HEK293 (cell line): ENCODE results near the gene C16orf78.

ENCODE experiments used
- GLI4 ChIP-seq: fragments of 450-650 bp; formaldehyde crosslinking; IDR thresholded peaks from 2 replicates; pipeline ENCODE4 v1.5.1; 2016; ENCODE audit warnings: missing biosample characterization, missing genetic modification characterization
- ZBTB8A ChIP-seq: fragments of 450-650 bp; formaldehyde crosslinking; IDR thresholded peaks from 2 replicates; pipeline ENCODE4 v1.5.1; 2016; ENCODE audit warnings: missing biosample characterization, missing genetic modification characterization
- ZNF335 ChIP-seq: fragments of 450-650 bp; formaldehyde crosslinking; conservative IDR thresholded peaks from 2 replicates; pipeline ENCODE4 v1.5.1; 2016; ENCODE audit warnings: missing biosample characterization, missing genetic modification characterization
- TF ChIP-seq, protein P1 (sequence below): fragments of 450-650 bp; formaldehyde crosslinking; IDR thresholded peaks from 2 replicates; pipeline ENCODE4 v1.5.1; 2016; ENCODE audit warnings: missing biosample characterization, missing genetic modification characterization
- TF ChIP-seq, protein P2 (sequence below): sonication (generic); formaldehyde crosslinking; IDR thresholded peaks from 2 replicates; pipeline ENCODE4 v1.8.1; 2022; ENCODE audit warnings: mild to moderate bottlenecking, moderate library complexity, missing genetic modification reagents

DNA sequence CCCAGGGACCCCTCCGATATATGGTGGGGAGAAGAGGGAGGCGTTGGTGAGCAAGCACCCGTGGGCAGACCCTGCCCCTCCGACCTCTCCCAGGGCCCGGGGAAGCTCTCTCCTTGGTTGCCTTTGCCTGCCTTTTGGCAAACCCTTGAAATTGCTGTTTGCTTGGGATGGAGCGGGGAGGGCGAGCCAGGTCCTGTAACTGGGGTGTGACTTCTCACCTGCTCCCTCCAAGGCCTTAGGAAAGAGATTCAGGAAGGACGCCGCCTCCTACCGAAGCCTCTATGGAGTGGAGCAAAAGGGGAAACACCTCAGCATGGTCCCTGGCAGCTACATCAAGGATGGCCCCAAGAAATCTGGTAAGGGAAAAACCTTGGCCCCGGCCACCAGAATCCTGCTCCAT is 4.6 kb downstream of the C16orf78 start:
- TF ChIP-seq ZBTB8A (tag by site-specific recombination) (no peak), GLI4 (tag by site-specific recombination) (no peak), ZNF335 (tag by site-specific recombination) (no peak)
- TF ChIP-seq, protein P1, sequence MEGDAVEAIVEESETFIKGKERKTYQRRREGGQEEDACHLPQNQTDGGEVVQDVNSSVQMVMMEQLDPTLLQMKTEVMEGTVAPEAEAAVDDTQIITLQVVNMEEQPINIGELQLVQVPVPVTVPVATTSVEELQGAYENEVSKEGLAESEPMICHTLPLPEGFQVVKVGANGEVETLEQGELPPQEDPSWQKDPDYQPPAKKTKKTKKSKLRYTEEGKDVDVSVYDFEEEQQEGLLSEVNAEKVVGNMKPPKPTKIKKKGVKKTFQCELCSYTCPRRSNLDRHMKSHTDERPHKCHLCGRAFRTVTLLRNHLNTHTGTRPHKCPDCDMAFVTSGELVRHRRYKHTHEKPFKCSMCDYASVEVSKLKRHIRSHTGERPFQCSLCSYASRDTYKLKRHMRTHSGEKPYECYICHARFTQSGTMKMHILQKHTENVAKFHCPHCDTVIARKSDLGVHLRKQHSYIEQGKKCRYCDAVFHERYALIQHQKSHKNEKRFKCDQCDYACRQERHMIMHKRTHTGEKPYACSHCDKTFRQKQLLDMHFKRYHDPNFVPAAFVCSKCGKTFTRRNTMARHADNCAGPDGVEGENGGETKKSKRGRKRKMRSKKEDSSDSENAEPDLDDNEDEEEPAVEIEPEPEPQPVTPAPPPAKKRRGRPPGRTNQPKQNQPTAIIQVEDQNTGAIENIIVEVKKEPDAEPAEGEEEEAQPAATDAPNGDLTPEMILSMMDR (tag by site-specific recombination), result no peak
- TF ChIP-seq, protein P2, sequence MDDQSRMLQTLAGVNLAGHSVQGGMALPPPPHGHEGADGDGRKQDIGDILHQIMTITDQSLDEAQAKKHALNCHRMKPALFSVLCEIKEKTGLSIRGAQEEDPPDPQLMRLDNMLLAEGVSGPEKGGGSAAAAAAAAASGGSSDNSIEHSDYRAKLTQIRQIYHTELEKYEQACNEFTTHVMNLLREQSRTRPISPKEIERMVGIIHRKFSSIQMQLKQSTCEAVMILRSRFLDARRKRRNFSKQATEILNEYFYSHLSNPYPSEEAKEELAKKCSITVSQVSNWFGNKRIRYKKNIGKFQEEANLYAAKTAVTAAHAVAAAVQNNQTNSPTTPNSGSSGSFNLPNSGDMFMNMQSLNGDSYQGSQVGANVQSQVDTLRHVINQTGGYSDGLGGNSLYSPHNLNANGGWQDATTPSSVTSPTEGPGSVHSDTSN (CRISPR knock-in tag), result no peak
